Left ventricle myocardium inferior (tissue), 1 donor: Measurements from ENCODE around the gene C19orf85. TPM values are rescaled to one million over a fixed set of nuclear protein-coding genes. Genes with fewer than 3 reads are reported as not detected.

Source experiments
- DNase-seq: peaks from one replicate; pipeline ENCODE4 v3.0.0-alpha.2; 2020
- H3K27ac ChIP-seq: fragments of 200-600 bp; replicated peaks from 2 replicates; pipeline ENCODE4 v1.8.0; 2021
- H3K27me3 ChIP-seq: fragments of 200-600 bp; 2 replicates; pipeline ENCODE4 v1.8.0; 2021; ENCODE audit warnings: low read depth
- H3K36me3 ChIP-seq: fragments of 200-600 bp; 2 replicates; pipeline ENCODE4 v1.8.0; 2021
- H3K4me1 ChIP-seq: fragments of 200-600 bp; 2 replicates; pipeline ENCODE4 v1.8.0; 2021
- H3K4me3 ChIP-seq: fragments of 200-600 bp; 2 replicates; pipeline ENCODE4 v1.8.0; 2021; ENCODE audit warnings: mild to moderate bottlenecking, moderate library complexity
- H3K9me3 ChIP-seq: fragments of 200-600 bp; replicated peaks from 2 replicates; pipeline ENCODE4 v1.8.0; 2021
- CTCF ChIP-seq: fragments of 200-600 bp; IDR thresholded peaks from 2 replicates; pipeline ENCODE4 v1.8.0; 2021; ENCODE audit warnings: antibody characterized with exemption, mild to moderate bottlenecking, borderline replicate concordance
- intact Hi-C: fragments of 100-400 bp; cut with micrococcal nuclease; formaldehyde crosslinking; loops from one replicate; pipeline ENCODE4 v1.11.0; 2022
- total RNA-seq: library from RNA; stranded (reverse); fragmentation: NEBNext Ultra II Directional; extraction: Animal tissue kit (Norgen Biotek cat#: 25700); gene quantifications from one replicate; pipeline ENCODE4 v1.2.1, GENCODE V29; 2021
- donor health status: DM: no; HTN: yes; CAD: no; lungs with severe emphysema.

Gene C19orf85
- total RNA-seq, 1 donor from 2014 or later = not detected

GRCh38 chr19:55484593-55485438, 20.3 kb upstream of the C19orf85 start, which contains the start of gene NAT14:
Gene NAT14, plus strand, starts transcription at chr19:55485188. Its CDS starts 521 bp downstream, at chr19:55485709.
- Histone ChIP-seq H3K4me3 (peak within 1 kb of the TSS; percentile 80), H3K4me1 (peaks cover 62% of the 10 kb centered on the region), H3K27ac (peak within 1 kb of the TSS; percentile 90), H3K9me3 (no peaks in the 10 kb centered on the region), H3K27me3 (peaks cover 4% of the 10 kb centered on the region), H3K36me3 (peaks cover 25% of the 10 kb centered on the region)
- intact Hi-C loops = no loop called here
- DNase-seq = peak; percentile 54
- no peak for TF ChIP-seq CTCF

- H3K4me3 ChIP-seq = peak overlapping the region; percentile 80
- no peaks in the 10 kb centered on the region for H3K27me3 ChIP-seq
- intact Hi-C loops = no loop called here
- H3K9me3 ChIP-seq = no peaks in the 10 kb centered on the region
- H3K4me1 ChIP-seq = peaks cover 66% of the 10 kb centered on the region
- peak overlapping the region; percentile 90 for H3K27ac ChIP-seq
- TF ChIP-seq CTCF = no peak
- no peak for DNase-seq
- H3K36me3 ChIP-seq = peaks cover 25% of the 10 kb centered on the region
These were observed 19.4 kb upstream of the C19orf85 start for GRCh38 chr19:55483706-55484592.

GRCh38 chr19:55482967-55483705, 18.6 kb upstream of the C19orf85 start:
- Histone ChIP-seq H3K27ac (no peak overlapping the region), H3K4me1 (peaks cover 66% of the 10 kb centered on the region), H3K36me3 (peaks cover 25% of the 10 kb centered on the region), H3K27me3 (no peaks in the 10 kb centered on the region), H3K9me3 (no peaks in the 10 kb centered on the region), H3K4me3 (no peak overlapping the region)
- DNase-seq = no peak
- no peak for TF ChIP-seq CTCF
- intact Hi-C loops = no loop called here

- Histone ChIP-seq H3K36me3 (peaks cover 25% of the 10 kb centered on the region), H3K4me3 (no peak overlapping the region), H3K9me3 (no peaks in the 10 kb centered on the region), H3K27me3 (no peaks in the 10 kb centered on the region), H3K27ac (no peak overlapping the region), H3K4me1 (peaks cover 66% of the 10 kb centered on the region)
- TF ChIP-seq CTCF = no peak
- intact Hi-C loops = no loop called here
- DNase-seq = no peak
These were observed 17.8 kb upstream of the C19orf85 start for GRCh38 chr19:55482156-55482961.
